Large intestine (tissue), 12 donors: Measurements from ENCODE around the gene KRTAP19-1. TPM values are rescaled to one million over a fixed set of nuclear protein-coding genes. Genes with fewer than 3 reads are reported as not detected.
"Not testable (repeated sequence)": the region's sequence is repeated elsewhere in the genome, so short reads cannot be mapped to it uniquely, and the experiment has no call there.

Experiments
- DNase-seq, 2 donors: peaks; one replicate each; pipeline versions ENCODE4 v3.0.0 to v3.0.0-alpha.2; 2013
- H3K27ac ChIP-seq: one replicate; pipeline ENCODE4 v1.5.1; 2013; ENCODE audit warnings: low read length
- H3K27me3 ChIP-seq: 2 replicates; pipeline ENCODE4 v1.6.1; 2013; ENCODE audit warnings: low read length; ENCODE audit not compliant: control insufficient read depth, insufficient read depth
- H3K36me3 ChIP-seq: 2 replicates; pipeline ENCODE4 v1.6.1; 2013; ENCODE audit warnings: low read length; ENCODE audit not compliant: control insufficient read depth, insufficient read depth
- H3K4me1 ChIP-seq: one replicate; pipeline ENCODE4 v1.6.1; 2013; ENCODE audit warnings: low read length; ENCODE audit not compliant: control insufficient read depth, insufficient read depth
- H3K4me3 ChIP-seq: one replicate; pipeline ENCODE4 v1.5.1; 2013; ENCODE audit warnings: low read length
- H3K9me3 ChIP-seq: one replicate; pipeline ENCODE4 v1.6.1; 2013; ENCODE audit warnings: mild to moderate bottlenecking, low read depth, low read length, moderate library complexity; ENCODE audit not compliant: control insufficient read depth
- WGBS: methylation state at CpG from one replicate; pipeline ENCODE4 v1.1.5; 2013; ENCODE audit warnings: low lambda C conversion rate; ENCODE audit not compliant: insufficient coverage; 5-methylcytosine and 5-hydroxymethylcytosine counted together
- long read RNA-seq, 11 donors: transcript quantifications; one replicate each; lab custom pipeline, GENCODE V29; 2026
- polyA plus RNA-seq: library from polyadenylated mRNA; unstranded; fragments of 120-200 nt; gene quantifications from one replicate; pipeline ENCODE4 v1.2.1, GENCODE V29; 2013

Gene KRTAP19-1
- not detected for polyA plus RNA-seq
- long read RNA-seq, donor 1, result 0 reads
- long read RNA-seq, donor 2, result 0 reads
- long read RNA-seq, donor 3, result 0 reads
- long read RNA-seq, donor 4, result 0 reads
- long read RNA-seq, donor 5, result 0 reads
- long read RNA-seq, donor 6, result 0 reads
- long read RNA-seq, donor 7, result 0 reads
- long read RNA-seq, donor 8, result 0 reads
- long read RNA-seq, donor 9, result 0 reads
- long read RNA-seq, donor 10, result 0 reads
- long read RNA-seq, donor 11, result 0 reads

DNA sequence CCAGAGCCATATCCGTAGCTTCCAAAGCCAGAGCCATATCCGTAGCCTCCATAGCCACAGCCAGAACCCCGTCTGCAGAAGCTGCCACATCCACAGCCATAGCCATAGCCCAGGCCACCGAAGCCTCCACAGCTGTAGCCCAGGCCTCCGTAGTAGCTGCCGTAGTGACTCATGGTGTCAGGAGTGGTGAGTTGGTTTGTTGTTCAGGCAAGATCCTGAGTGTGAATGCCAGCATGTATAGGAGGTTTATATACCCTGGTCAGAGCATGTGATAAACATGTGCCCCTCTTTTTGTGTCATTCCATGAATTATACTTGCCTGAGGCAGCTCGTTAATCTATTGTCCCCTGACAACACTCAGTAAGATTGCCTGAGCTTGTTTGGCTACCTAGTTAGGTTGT lies at the start of gene KRTAP19-1:
TSS of gene KRTAP19-1 (minus strand) at position 223 of the 400 bp plus-strand sequence. CDS start at position 173, 50 bp downstream.
- H3K27ac ChIP-seq, result no peak within 1 kb of the TSS
- no peaks in the 10 kb centered on the region for H3K27me3 ChIP-seq
- no peak within 1 kb of the TSS for H3K4me3 ChIP-seq
- WGBS, result no CpG with 5 or more reads among the region's 7 CpGs
- no peaks in the 10 kb centered on the region for H3K4me1 ChIP-seq
- H3K36me3 ChIP-seq, result no peaks in the 10 kb centered on the region
- H3K9me3 ChIP-seq, result no peaks in the 10 kb centered on the region
- no peak for DNase-seq

DNA sequence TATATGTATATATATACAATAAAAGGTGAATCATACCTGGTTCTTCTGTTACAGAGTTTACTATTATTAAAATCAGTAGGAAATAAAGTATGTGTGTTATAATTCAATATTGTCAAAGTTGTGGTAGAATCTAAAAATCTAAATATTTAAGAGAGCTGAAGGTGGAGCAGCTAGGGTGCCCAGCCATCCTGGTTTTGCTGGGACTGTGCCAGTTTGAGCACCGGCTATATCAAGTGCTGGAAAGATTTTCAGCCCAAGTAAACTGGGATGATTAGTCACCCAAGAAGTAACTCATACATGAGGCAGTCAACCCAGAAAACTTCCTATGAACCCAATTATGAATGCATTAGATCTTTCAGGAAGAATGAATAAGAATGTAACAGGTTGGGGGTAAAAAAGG lies 38.7 kb upstream of the KRTAP19-1 start:
- DNase-seq, result no peak
- H3K4me1 ChIP-seq, result no peaks in the 10 kb centered on the region
- H3K4me3 ChIP-seq, result no peak overlapping the region
- H3K9me3 ChIP-seq, result no peaks in the 10 kb centered on the region
- H3K36me3 ChIP-seq, result no peaks in the 10 kb centered on the region
- no peaks in the 10 kb centered on the region for H3K27me3 ChIP-seq
- WGBS, result no CpG with 5 or more reads among the region's 1 CpG
- no peak overlapping the region for H3K27ac ChIP-seq

DNA sequence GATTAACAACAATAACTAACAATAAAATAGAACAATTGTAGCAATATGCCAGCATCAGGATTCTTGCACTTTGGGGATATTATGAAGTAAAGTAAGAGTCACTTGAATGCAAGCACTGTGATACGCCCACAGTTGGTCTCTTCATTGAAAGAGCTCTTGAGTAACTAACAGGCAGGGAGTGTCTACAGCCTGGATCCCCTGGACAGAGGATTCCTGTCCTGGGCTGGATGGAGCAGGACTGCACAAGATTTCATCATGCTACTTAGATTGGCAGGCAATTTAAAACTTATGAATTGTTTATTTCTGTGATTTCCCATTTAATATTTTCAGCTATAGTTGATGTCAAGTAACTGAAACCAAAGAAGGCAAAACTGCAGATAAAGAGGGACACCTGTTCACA lies 35.5 kb upstream of the KRTAP19-1 start:
- Histone ChIP-seq H3K27me3 (no peaks in the 10 kb centered on the region), H3K27ac (no peak overlapping the region), H3K9me3 (no peaks in the 10 kb centered on the region), H3K36me3 (no peaks in the 10 kb centered on the region), H3K4me1 (no peaks in the 10 kb centered on the region), H3K4me3 (no peak overlapping the region)
- no CpG with 5 or more reads among the region's 1 CpG for WGBS
- no peak for DNase-seq

DNA sequence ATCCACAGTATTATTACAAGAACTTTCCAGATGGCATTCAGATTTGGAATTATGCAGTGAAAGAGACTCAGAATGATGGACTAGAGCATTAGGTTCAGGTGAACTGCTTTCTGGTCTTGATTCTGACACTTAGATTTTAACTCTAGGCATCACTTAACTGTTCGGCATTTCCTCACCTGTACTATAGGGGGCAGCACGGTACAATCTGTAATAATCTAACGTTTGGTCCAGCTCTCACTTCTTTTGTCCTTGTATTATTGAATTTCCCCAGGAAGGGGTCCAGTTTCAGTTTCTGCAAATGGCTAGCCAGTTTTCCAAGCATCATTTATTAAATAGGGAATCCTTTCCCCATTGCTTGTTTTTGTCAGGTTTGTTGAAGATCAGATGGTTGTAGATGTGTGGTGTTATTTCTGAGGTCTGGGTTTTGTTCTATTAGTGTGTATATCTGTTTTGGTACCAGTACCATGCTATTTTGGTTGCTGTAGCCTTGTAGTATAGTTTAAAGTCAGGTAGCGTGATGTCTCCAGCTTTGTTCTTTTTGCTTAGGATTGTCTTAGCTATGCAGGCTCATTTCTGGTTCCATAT lies 25.5 kb upstream of the KRTAP19-1 start:
- not testable (repeated sequence) for H3K4me3 ChIP-seq, H3K27me3 ChIP-seq, DNase-seq, H3K36me3 ChIP-seq, H3K4me1 ChIP-seq, H3K9me3 ChIP-seq, H3K27ac ChIP-seq
- WGBS, result no CpG with 5 or more reads among the region's 4 CpGs

DNA sequence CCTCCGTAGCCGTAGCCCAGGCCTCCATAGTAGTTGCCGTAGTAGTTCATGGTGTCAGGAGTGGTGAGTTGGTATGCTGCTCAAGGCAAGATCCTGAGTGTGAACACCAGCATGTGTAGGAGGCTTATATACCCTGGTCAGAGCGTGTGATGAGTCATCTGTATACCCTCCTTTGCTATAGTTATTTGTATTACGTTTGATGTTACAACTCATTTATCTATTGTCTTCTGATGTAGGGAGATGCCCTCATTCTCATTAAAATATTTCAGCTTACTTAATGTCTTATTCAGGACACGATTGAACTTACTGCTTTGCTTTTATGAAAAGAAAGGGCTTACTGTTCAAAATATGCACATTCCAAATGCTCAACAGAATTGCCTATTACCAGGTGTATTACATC lies 21.9 kb upstream of the KRTAP19-1 start, which contains the start of gene KRTAP19-5:
TSS of gene KRTAP19-5 (minus strand) at position 101 of the 400 bp plus-strand sequence. CDS start at position 50, 51 bp downstream.
- DNase-seq, result no peak

DNA sequence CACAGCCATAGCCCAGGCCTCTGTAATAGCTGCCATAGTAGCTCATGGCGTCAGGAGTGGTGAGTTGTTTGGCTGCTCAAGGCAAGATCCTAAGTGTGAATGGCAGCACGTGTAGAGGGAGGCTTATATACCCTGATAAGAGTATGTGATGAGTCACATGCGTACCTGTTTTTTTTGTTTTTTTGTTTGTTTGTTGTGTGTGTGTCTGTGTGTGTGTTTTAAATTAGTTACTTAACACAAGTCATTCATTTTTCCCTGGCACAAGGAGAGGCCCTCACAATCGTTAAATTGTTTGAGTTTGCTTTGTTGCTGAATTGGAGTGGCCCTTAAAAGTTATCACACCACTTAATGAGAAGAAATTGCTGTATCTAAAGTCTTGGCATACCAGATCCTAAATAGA lies 16.9 kb upstream of the KRTAP19-1 start, which contains the start of gene KRTAP19-4:
TSS of gene KRTAP19-4 (minus strand) at position 101 of the 400 bp plus-strand sequence. CDS start at position 46, 55 bp downstream.
- no peaks in the 10 kb centered on the region for H3K27me3 ChIP-seq
- H3K4me1 ChIP-seq, result no peaks in the 10 kb centered on the region
- H3K9me3 ChIP-seq, result no peaks in the 10 kb centered on the region
- no peak for DNase-seq
- H3K4me3 ChIP-seq, result no peak within 1 kb of the TSS
- 60% methylated on average over 1 of the region's 4 CpGs for WGBS
- H3K27ac ChIP-seq, result no peak within 1 kb of the TSS
- H3K36me3 ChIP-seq, result no peaks in the 10 kb centered on the region

More for the DNA sequence above, 21.9 kb upstream of the KRTAP19-1 start, which contains the start of gene KRTAP19-5:
- no peaks in the 10 kb centered on the region for H3K4me1 ChIP-seq
- H3K27ac ChIP-seq, result no peak within 1 kb of the TSS
- WGBS, result no CpG with 5 or more reads among the region's 6 CpGs
- no peaks in the 10 kb centered on the region for H3K36me3 ChIP-seq
- H3K9me3 ChIP-seq, result no peaks in the 10 kb centered on the region
- H3K27me3 ChIP-seq, result no peaks in the 10 kb centered on the region
- no peak within 1 kb of the TSS for H3K4me3 ChIP-seq

DNA sequence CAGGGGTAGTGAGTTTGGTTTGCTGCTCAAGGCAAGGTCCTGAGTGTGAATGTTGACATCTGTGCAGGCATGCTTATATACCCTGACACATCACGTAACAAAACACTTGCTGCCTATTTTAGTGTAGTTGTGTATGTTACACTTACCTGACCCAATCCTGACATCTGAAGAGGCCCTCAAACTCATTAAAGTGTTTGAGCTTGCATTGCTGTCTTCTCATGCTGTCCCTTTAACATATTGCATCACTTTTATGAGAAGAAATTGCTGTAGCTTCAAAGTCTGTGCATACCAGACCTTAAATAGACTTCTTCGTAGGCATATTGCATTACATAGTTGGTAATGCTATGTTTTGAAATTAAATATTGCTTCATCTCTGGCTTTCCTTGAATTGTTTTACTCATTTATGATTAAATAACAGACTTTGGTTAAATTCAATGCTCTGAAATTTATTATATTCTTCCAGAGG lies 11.8 kb upstream of the KRTAP19-1 start, which contains the start of gene KRTAP19-3:
TSS of gene KRTAP19-3 (minus strand) at position 51 of the 466 bp plus-strand sequence. CDS start 56 bp downstream, outside the sequence.
- H3K4me1 ChIP-seq, result no peaks in the 10 kb centered on the region
- no peaks in the 10 kb centered on the region for H3K36me3 ChIP-seq
- no CpG with 5 or more reads among the region's 2 CpGs for WGBS
- H3K9me3 ChIP-seq, result no peaks in the 10 kb centered on the region
- peak in 1 of 2 donors; percentile 3 for DNase-seq
- H3K4me3 ChIP-seq, result no peak within 1 kb of the TSS
- no peaks in the 10 kb centered on the region for H3K27me3 ChIP-seq
- H3K27ac ChIP-seq, result no peak within 1 kb of the TSS

DNA sequence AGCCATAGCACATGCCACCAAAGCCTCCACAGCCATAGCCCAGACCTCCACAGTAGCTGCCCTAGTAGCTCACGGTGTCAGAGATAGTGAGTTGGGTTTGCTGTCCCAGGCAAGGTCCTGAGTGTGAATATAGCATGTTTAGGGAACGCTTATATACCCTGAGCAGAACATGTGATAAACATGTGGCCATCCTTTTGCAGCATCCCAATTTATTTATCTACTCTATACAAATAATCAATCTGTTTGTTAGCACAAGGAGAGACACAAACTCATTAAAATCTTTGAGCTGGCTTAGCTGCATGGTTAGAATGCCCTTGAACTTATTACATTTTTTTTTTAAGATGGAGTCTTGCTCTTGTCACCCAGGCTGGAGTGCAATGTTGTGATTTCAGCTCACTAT lies 7.2 kb upstream of the KRTAP19-1 start, which contains the start of gene KRTAP19-2:
TSS of gene KRTAP19-2 (minus strand) at position 101 of the 400 bp plus-strand sequence. CDS start at position 13, 88 bp downstream.
- no CpG with 5 or more reads among the region's 2 CpGs for WGBS

DNA sequence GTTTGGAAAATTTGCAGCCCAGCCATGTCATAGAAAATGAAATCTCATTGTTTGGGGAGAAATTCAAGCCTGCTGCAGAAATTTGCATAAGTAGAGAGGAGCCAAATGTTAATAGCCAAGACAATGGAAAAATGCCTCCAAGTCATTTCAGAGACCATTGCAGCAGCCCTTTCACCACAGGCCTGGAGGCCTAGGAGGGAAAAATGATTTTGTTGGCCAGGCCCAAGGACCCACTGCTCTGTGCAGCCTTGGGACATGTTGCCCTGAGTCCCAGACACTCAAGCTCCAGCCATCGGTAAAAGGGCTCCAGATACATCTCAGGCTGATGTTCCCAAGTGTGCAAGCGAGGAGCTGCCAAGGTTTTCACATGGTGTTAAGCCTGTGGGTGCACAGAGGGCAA lies 6.0 kb upstream of the KRTAP19-1 start:
- Histone ChIP-seq H3K4me3 (no peak overlapping the region), H3K4me1 (no peaks in the 10 kb centered on the region), H3K27me3 (no peaks in the 10 kb centered on the region), H3K36me3 (no peaks in the 10 kb centered on the region), H3K9me3 (no peaks in the 10 kb centered on the region), H3K27ac (no peak overlapping the region)
- WGBS, result no CpG with 5 or more reads among the region's 2 CpGs
- DNase-seq, result no peak

More for the DNA sequence above, 7.2 kb upstream of the KRTAP19-1 start, which contains the start of gene KRTAP19-2:
- H3K27me3 ChIP-seq, result no peaks in the 10 kb centered on the region
- no peaks in the 10 kb centered on the region for H3K9me3 ChIP-seq
- H3K27ac ChIP-seq, result no peak within 1 kb of the TSS
- no peaks in the 10 kb centered on the region for H3K4me1 ChIP-seq
- H3K4me3 ChIP-seq, result no peak within 1 kb of the TSS
- no peak for DNase-seq
- H3K36me3 ChIP-seq, result no peaks in the 10 kb centered on the region

DNA sequence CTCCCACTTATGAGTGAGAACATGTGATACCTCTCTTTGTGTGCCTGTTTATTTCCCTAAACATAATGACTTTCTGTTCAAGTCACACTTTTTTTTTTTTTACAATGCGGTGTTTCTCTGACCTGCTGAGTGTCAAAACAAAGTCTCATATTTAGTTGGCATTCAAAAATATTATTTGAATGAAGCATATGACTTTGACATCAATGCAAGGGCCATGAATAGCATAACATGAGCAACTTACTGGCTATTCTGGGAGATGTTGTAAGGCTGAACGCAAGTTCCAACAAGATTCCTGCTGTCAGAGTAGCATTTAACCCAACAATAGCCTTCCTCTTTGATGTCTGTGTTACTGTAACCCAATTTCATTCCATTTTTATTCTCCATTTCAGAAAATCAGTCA lies 2.0 kb upstream of the KRTAP19-1 start:
- Histone ChIP-seq H3K4me1 (no peaks in the 10 kb centered on the region), H3K27ac (no peak overlapping the region), H3K4me3 (no peak overlapping the region), H3K27me3 (no peaks in the 10 kb centered on the region), H3K9me3 (no peaks in the 10 kb centered on the region), H3K36me3 (no peaks in the 10 kb centered on the region)
- WGBS, result no CpG with 5 or more reads among the region's 2 CpGs
- no peak for DNase-seq
